ENCODE results near the gene DCST2.

DNA sequence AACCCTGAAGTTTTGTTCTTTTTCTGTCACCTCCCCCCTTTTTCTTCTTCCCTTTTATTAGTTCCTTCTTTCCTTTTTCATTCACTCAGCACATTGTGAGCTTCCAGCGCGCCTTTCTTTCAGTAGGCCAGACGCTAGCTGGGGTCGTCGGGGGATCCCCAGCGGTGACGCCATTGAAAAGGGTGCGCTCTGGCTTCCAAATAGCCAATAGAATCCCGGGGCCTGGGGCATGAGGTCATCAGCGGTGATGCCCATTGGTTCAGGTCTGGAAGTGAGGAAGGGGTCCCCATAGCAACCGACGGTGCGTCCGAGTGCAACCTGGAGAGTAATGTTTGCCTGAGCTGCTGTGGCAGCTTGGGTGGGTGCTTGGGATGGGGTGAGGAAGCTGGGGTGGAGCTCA lies 38.1 kb upstream of the DCST2 start:
- TF ChIP-seq, protein P1, sequence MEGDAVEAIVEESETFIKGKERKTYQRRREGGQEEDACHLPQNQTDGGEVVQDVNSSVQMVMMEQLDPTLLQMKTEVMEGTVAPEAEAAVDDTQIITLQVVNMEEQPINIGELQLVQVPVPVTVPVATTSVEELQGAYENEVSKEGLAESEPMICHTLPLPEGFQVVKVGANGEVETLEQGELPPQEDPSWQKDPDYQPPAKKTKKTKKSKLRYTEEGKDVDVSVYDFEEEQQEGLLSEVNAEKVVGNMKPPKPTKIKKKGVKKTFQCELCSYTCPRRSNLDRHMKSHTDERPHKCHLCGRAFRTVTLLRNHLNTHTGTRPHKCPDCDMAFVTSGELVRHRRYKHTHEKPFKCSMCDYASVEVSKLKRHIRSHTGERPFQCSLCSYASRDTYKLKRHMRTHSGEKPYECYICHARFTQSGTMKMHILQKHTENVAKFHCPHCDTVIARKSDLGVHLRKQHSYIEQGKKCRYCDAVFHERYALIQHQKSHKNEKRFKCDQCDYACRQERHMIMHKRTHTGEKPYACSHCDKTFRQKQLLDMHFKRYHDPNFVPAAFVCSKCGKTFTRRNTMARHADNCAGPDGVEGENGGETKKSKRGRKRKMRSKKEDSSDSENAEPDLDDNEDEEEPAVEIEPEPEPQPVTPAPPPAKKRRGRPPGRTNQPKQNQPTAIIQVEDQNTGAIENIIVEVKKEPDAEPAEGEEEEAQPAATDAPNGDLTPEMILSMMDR (IDR thresholded peaks at IDR 0.05), result no peak
- TF ChIP-seq POLR2A (IDR thresholded peaks at IDR 0.05), result no peak
